ENCODE data around the gene GDPD5.

DNA sequence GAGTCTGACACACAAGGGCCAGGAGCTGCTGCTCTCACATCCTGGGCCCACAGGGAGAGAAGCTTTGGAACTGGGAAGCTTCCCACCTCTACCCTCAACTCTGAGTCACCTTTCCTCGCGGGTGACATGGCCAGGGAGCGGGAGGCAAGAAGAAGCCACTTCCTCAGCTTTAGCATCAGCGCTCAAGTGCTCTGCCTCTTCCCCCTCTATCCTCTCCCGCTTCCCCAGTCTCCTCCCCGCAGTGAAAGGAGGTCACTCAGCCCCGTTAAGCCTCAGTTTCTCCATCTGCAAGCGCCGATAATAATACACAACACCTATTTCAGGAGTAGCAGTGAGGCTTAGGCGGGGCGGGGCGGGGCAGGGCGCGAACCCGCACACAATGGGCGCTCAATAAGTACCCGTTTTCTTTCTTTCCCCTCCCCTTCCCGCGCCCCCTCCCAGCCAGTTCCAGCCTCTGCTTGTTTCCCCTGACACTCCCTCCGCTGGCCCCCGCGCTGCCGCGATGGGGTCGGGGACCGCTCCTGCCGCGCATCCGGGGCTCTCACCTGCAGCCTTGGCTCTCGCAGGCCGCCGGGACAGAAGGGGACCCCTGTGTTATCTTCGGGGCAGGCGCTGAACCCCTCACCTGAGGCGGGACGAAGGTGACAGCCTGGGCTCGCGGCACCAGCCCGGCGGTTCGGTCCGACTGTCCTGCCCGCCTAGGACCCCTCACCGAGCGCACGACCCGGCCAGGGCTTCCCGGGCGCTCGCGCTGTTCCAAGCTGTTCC is 892 bp downstream of the GDPD5 start:
- TF ChIP-seq ZNF274 (IDR thresholded peaks at IDR 0.05; ENCODE audit: low read depth, low read length) (no peak), YY1 (IDR thresholded peaks at IDR 0.05; ENCODE audit: insufficient read depth, insufficient read length) (no peak), SUZ12 (IDR thresholded peaks at IDR 0.05; ENCODE audit: extremely low read depth, insufficient read depth, insufficient read length) (no peak)

Data from NT2/D1 (cell line).